A673 (cell line): ENCODE data around the gene OR52K1. TPM values are rescaled to one million over a fixed set of nuclear protein-coding genes. Genes with fewer than 3 reads are reported as not detected.

Source experiments
- BruUV-seq: library from RNA; stranded (reverse); fragments of 400-500 nt; replicated peaks from 2 replicates; lab custom pipeline; 2021; lab: Mats Ljungman, UMichigan
- CTCF ChIA-PET: fragments of 300-600 bp; sonication (Branson Sonifier 250); formaldehyde crosslinking; loops from one replicate; lab custom pipeline; 2022; ENCODE audit warnings: antibody characterized with exemption; lab: Charles Lee
- POLR2A ChIA-PET: fragments of 300-600 bp; sonication (Branson Sonifier 250); formaldehyde crosslinking; loops from one replicate; lab custom pipeline; 2022; ENCODE audit warnings: antibody characterized with exemption; ENCODE audit not compliant: low non-redundant PET; lab: Charles Lee
- DNase-seq: peaks from one replicate; pipeline ENCODE4 v3.0.0-alpha.2; 2015; ENCODE audit warnings: low spot score
- H3K27ac ChIP-seq: fragments of 200-600 bp; sonication (generic); 2 replicates; pipeline ENCODE4 v1.5.1; 2016; ENCODE audit warnings: mixed run types, low read depth, mild to moderate bottlenecking, mixed read lengths, antibody characterized with exemption, low read length; ENCODE audit not compliant: poor library complexity, severe bottlenecking
- H3K27me3 ChIP-seq: fragments of 200-600 bp; sonication (generic); replicated peaks from 2 replicates; pipeline ENCODE4 v1.6.1; 2017; ENCODE audit warnings: mixed run types, low read depth, mild to moderate bottlenecking, mixed read lengths, antibody characterized with exemption, low read length; ENCODE audit not compliant: insufficient read depth, poor library complexity
- H3K36me3 ChIP-seq: fragments of 200-600 bp; sonication (generic); 2 replicates; pipeline ENCODE4 v1.6.1; 2016; ENCODE audit warnings: mixed run types, mild to moderate bottlenecking, mixed read lengths, antibody characterized with exemption, low read length; ENCODE audit not compliant: insufficient read depth, poor library complexity, severe bottlenecking
- H3K4me1 ChIP-seq: fragments of 200-600 bp; sonication (generic); 2 replicates; pipeline ENCODE4 v1.6.1; 2017; ENCODE audit warnings: mixed run types, mild to moderate bottlenecking, mixed read lengths, antibody characterized with exemption, low read length; ENCODE audit not compliant: insufficient read depth, poor library complexity, severe bottlenecking
- H3K4me3 ChIP-seq: fragments of 200-600 bp; sonication (generic); 2 replicates; pipeline ENCODE4 v1.5.1; 2016; ENCODE audit warnings: low read depth, mixed run types, mild to moderate bottlenecking, mixed read lengths, low read length; ENCODE audit not compliant: poor library complexity, severe bottlenecking
- H3K9me3 ChIP-seq: fragments of 200-600 bp; sonication (generic); 2 replicates; pipeline ENCODE4 v1.6.1; 2016; ENCODE audit warnings: mixed run types, low read depth, mild to moderate bottlenecking, mixed read lengths, antibody characterized with exemption, low read length; ENCODE audit not compliant: poor library complexity, severe bottlenecking
- EZH2 ChIP-seq: fragments of 200-600 bp; sonication (generic); IDR thresholded peaks from 2 replicates; pipeline ENCODE4 v1.6.1; 2017; ENCODE audit warnings: borderline replicate concordance, low read depth, mild to moderate bottlenecking, mixed read lengths, antibody characterized with exemption, low read length; ENCODE audit not compliant: poor library complexity, severe bottlenecking
- intact Hi-C: fragments of 100-400 bp; cut with micrococcal nuclease; formaldehyde crosslinking; loops from one replicate; pipeline ENCODE4 v1.10.0; 2022; ENCODE audit not compliant: unreplicated experiment
- total RNA-seq: library from RNA; stranded (reverse); gene quantifications from 2 replicates; pipeline ENCODE4 v1.2.3, GENCODE V29; 2021
- TF ChIP-seq, protein P1 (sequence below): fragments of 300-800, 200-600 bp; sonication (generic); conservative IDR thresholded peaks from 2 replicates; pipeline ENCODE4 v1.5.1; 2017; ENCODE audit warnings: low read depth, mild to moderate bottlenecking, antibody characterized with exemption, low read length, moderate library complexity, mixed read lengths

The OR52K1 gene
- total RNA-seq, 1 experiment from 2014 or later: not detected

DNA sequence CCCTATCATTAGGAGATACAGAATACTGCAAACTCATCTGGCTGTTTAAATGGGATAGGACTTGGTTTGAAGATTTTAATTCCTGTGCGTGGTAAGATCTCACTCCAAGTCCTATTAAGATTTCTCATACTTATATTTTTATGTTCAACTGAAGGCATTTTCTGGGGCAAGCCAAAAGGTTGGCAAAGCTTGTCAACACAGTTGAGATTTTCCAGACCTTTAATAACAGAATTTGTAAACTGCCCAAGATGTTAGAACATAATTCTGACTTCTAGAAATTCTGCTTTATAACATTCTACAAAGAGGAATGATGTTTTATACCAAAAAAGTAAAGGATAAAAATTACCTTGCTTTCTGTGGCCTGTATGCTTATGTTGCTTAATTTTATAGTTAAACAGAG lies 31.8 kb downstream of the OR52K1 start:
- no TSS peak for BruUV-seq
- DNase-seq: no peak
- no peaks in the 10 kb centered on the region for H3K36me3 ChIP-seq
- H3K4me3 ChIP-seq: no peak overlapping the region
- TF ChIP-seq, protein P1, sequence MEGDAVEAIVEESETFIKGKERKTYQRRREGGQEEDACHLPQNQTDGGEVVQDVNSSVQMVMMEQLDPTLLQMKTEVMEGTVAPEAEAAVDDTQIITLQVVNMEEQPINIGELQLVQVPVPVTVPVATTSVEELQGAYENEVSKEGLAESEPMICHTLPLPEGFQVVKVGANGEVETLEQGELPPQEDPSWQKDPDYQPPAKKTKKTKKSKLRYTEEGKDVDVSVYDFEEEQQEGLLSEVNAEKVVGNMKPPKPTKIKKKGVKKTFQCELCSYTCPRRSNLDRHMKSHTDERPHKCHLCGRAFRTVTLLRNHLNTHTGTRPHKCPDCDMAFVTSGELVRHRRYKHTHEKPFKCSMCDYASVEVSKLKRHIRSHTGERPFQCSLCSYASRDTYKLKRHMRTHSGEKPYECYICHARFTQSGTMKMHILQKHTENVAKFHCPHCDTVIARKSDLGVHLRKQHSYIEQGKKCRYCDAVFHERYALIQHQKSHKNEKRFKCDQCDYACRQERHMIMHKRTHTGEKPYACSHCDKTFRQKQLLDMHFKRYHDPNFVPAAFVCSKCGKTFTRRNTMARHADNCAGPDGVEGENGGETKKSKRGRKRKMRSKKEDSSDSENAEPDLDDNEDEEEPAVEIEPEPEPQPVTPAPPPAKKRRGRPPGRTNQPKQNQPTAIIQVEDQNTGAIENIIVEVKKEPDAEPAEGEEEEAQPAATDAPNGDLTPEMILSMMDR: no peak
- no peak for TF ChIP-seq EZH2
- POLR2A ChIA-PET: no interaction called here
- no peak overlapping the region for H3K27ac ChIP-seq
- H3K4me1 ChIP-seq: peaks cover 13% of the 10 kb centered on the region
- CTCF ChIA-PET: no interaction called here
- H3K27me3 ChIP-seq: no peaks in the 10 kb centered on the region
- no peaks in the 10 kb centered on the region for H3K9me3 ChIP-seq
- intact Hi-C loops: no loop called here

DNA sequence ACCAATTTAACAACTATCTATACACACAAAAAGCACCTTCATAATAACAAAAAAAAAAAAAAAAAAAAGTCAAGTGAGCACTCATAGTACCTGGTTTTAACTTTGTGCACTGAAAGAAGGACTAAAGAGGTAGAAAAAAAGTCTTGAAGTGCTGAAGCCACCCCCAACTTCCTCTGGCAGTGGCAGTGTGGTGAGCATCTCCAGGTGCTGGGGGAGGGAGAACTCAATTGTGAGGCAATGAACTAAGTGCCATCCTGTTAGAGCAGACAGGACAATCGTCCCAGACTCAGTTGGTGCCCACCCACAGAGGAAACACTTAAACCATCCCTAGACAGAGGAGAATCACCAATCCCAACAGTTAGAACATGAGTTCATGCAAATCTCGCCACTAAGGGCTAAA lies 39.9 kb downstream of the OR52K1 start:
- no peak overlapping the region for H3K4me3 ChIP-seq
- DNase-seq: no peak

DNA sequence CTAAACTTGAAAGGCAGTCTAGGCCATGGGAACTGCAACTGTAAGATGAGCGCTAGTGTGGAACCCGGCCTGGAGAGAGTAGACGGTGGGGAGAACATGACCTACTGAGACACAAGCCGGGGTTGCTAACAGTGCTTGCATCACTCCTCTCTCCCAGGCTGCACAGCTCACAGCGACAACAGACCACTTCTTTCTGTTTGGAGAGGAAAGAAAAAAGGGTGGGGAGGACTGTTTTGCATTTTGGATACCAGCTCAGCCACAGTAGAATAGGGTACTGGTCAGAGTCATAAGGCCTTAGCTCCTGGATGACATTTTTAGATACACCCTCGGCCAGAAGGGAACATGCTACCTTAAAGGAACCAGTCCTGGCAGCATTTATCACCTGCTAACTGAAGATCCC lies 40.3 kb downstream of the OR52K1 start:
- DNase-seq: no peak
- intact Hi-C loops: no loop called here
- no peak overlapping the region for H3K4me3 ChIP-seq
- no peaks in the 10 kb centered on the region for H3K4me1 ChIP-seq
- no peaks in the 10 kb centered on the region for H3K27me3 ChIP-seq
- ChIA-PET CTCF (no interaction called here), POLR2A (no interaction called here)
- BruUV-seq: no TSS peak
- no peak for TF ChIP-seq EZH2
- TF ChIP-seq, protein P1: no peak
- no peak overlapping the region for H3K27ac ChIP-seq
- H3K36me3 ChIP-seq: no peaks in the 10 kb centered on the region
- no peaks in the 10 kb centered on the region for H3K9me3 ChIP-seq

More for the DNA sequence above, 39.9 kb downstream of the OR52K1 start:
- H3K4me1 ChIP-seq: no peaks in the 10 kb centered on the region
- H3K9me3 ChIP-seq: no peaks in the 10 kb centered on the region
- H3K27ac ChIP-seq: no peak overlapping the region
- intact Hi-C loops: no loop called here
- TF ChIP-seq EZH2: no peak
- TF ChIP-seq, protein P1: no peak
- ChIA-PET CTCF (no interaction called here), POLR2A (no interaction called here)
- no TSS peak for BruUV-seq
- no peaks in the 10 kb centered on the region for H3K36me3 ChIP-seq
- no peaks in the 10 kb centered on the region for H3K27me3 ChIP-seq
